Activated CD8-positive, alpha-beta memory T cell treated with anti-CD3 and anti-CD28 coated beads, Interleukin-2, amount 50 U/mL, for 24 hours (primary cell): ENCODE data around the gene COL24A1.
"Not testable (repeated sequence)": the region's sequence is repeated elsewhere in the genome, so short reads cannot be mapped to it uniquely, and the experiment has no call there.

Experiments
- DNase-seq: peaks from one replicate; pipeline ENCODE4 v3.0.0-alpha.2; 2020; ENCODE audit errors: extremely low read depth

The COL24A1 gene

DNA sequence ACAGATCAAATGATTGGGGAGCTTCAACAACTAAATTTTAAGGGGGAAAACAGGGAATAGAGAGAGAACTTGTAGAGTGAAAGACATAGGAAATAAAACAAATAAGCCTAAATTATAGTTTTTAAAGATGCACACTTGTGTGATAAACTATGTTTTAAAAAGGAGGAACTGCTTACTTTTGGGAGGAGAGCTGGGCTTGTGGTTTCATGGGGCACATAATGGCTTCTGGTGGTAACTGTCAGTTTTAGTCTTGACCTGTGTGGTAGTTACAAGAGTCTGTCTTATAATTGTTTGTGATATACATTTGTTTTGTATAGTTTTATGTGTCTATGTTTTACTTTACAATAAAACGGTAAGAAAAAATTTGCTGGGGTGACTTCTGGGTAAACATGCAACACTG, 165.3 kb downstream of the COL24A1 start:
- no peak for DNase-seq

- DNase-seq = no peak
These were observed 171.9 kb downstream of the COL24A1 start for GRCh38 chr1:85984636-85985035.

DNA sequence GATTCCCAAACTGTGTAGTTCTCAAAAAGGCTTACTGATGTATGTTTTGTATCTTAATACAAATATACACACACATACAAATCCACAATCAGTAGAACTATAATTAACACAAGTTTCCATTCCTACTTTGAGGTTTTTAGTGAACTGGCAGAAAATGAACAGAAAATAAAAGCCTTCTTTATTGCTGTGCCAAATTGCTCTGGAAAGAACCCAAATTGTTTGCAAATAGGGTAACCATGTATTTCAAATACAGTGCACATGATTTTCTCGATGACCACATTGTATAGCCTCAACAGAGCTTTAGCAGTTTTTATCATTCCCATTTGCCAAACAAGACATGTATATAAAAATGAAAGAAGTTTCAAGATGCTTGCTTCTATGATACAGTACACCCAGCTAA, 173.3 kb downstream of the COL24A1 start:
- DNase-seq = no peak

- no peak for DNase-seq
These were observed 179.9 kb downstream of the COL24A1 start for GRCh38 chr1:85976516-85977205.

- no peak for DNase-seq
These were observed 180.6 kb downstream of the COL24A1 start for GRCh38 chr1:85975912-85976371.

GRCh38 chr1:85962457-85962856, 194.1 kb downstream of the COL24A1 start:
- no peak for DNase-seq

DNA sequence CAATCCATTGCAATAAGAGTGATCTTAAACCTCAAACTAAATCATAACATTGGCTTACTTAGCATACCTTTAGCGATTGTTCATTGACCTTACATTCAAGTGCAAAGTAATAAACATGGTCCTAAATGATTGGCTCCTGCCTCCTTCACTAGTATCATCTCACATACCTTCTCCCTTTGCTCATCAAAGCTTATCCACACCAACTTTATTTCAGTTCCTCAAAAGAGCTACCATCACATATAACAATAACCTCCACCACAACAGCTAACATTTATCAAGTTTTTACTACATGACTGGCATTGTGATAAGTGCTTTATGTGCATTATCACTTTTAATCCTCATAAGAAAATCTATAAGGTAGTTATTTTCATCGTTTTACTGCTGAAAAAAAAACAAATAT, 198.8 kb downstream of the COL24A1 start:
- no peak for DNase-seq

- not testable (repeated sequence) for DNase-seq
These were observed 201.4 kb downstream of the COL24A1 start for GRCh38 chr1:85955218-85955617.

GRCh38 chr1:85952460-85952859, 204.1 kb downstream of the COL24A1 start:
- DNase-seq = no peak

DNA sequence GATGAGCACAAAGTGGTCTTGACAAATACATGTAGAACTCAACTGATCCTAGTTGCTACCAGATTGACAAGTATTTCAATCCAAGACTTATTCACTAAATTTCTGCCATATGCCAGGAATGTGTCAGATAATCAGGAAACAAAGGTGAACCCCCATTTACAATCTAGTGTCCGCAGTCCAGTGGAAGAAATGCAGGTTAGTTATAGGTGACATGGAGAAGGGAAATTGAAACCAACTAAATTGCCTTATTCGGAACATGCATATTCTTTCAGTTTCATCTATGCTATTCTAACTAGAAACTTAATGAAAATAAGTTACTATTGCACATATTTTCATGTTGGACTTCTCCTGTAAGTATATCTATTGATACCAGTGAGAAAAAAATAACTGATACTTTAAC, 209.4 kb downstream of the COL24A1 start:
- no peak for DNase-seq

- no peak for DNase-seq
These were observed 212.6 kb downstream of the COL24A1 start for GRCh38 chr1:85943945-85944344.

DNA sequence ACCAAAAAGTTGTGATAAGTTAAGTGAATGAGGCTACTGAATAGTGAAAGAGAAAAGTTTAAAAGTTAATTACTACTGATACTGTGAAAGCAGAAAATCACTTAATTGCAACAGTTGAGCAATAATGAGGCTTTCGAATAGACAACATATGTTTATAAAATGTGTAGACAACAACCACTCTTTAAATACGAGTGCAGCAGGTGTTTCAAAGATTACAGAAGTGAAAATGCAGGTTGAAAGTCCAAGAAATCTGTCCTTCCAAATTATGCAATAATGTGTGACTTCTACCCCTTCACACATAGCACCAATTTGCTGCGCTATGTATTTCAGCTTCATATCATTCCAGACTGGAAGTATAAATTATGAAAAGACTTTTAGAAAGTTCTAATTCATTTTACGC, 213.0 kb downstream of the COL24A1 start:
- DNase-seq = no peak

DNA sequence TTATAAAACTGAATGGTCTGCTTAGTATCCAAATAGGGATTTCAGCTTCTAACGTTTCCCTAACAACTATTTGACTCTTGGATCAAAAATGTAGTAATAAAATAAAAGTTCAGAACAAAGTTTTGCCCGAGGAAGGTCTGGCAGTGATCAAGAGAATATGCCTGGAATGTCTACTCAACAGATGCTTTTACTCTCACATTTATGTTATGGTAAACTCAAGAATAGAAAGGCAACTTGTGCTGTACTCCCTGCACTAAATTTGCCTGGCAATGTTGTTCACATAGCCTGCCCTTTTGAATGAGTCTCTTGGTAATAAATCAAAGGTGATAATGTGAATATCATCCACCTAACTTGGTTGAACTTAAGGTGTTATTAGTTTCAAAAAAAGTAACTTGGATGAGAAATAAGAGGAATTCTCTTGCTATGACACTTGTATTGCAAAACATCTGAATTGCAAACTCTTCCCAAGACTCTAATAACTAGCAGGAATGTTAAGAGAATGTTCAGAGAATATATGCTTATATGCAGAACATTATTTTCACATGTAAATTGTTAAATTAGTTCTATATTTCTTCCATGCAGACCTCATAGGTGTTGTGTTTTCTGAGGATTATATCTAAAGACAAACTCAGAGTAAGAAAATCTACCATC, 215.8 kb downstream of the COL24A1 start:
- DNase-seq = no peak

- DNase-seq = no peak
These were observed 217.7 kb downstream of the COL24A1 start for GRCh38 chr1:85938829-85939228.

- no peak for DNase-seq
These were observed 220.1 kb downstream of the COL24A1 start for GRCh38 chr1:85936470-85936869.

DNA sequence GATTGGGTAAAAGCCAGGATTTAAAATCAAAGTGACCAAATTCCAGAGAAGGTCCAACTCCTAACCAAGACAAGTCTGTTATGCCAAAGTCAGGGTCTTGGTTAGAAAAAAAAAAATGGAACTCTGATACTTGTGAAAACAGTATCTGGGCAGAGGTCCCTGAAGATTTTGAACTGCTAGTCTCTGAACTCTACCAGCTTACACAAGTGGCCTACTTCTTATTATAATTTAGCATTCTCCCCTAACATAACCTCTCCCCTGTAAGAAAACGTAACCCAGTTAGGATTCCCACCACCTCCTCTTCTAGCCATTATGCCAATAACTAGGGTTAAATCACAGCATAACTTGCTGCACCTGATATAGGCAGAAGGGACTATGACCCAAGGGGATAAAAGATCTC, 220.5 kb downstream of the COL24A1 start:
- no peak for DNase-seq

GRCh38 chr1:85935234-85935633, 221.3 kb downstream of the COL24A1 start:
- DNase-seq = no peak

- no peak for DNase-seq
These were observed 222.1 kb downstream of the COL24A1 start for GRCh38 chr1:85934516-85934915.

- no peak for DNase-seq
These were observed 222.6 kb downstream of the COL24A1 start for GRCh38 chr1:85933961-85934360.

DNA sequence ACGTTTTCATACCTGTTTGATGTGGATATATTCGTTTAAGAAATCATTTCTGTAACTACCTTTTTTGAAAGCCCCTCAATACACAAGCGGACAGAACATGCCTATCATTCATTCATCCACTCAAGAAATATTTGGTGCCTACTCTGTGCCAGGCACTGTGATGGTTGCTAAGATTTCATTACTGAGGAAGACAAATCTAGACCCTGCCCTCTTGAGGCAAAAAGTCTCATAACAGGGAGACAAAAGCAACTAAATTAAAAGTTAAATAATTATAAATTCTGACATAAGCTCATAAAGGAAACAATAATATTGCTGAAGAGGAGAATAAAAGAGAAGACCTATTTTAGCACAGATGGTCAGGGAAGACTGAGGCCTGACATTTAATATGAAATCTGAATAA, 244.8 kb downstream of the COL24A1 start:
- no peak for DNase-seq

GRCh38 chr1:85900921-85901320, 255.7 kb downstream of the COL24A1 start:
- no peak for DNase-seq

DNA sequence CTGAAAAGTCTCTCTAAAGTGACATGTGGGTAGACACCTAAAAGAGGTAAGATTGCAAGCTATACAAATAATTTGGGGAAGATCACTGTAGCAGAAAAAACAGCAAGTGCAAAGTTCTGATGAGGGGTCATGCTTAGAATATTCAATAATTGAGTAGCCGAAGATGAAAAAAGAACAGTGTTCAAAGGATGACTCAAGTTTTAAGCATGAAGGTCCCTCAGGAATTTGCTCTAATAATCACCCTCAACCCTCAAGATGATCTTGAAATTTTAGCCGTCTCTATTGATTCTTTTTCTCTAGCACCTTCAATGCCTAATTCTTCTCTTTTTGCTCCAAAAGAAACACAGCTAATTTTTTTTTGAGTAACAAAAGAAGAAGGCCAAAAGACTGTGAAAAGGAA, 257.7 kb downstream of the COL24A1 start:
- DNase-seq = no peak

DNA sequence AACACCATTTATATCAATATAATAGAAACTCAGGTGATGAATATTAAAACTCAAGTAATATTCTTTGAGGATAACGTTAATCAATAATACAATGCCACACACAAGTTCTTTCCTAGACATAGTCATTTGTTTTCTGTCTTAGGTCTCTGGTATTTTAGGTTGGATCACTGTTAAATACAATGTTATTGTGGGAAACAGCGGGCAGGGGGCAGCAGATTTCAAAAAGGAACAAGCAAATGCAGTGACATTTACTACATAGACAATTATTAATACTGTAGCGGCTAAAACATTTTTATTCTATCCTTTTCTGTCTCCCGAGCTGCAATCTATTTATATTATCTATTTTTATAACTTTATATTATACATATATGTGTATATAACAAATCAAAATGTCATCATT, 261.9 kb downstream of the COL24A1 start:
- no peak for DNase-seq

DNA sequence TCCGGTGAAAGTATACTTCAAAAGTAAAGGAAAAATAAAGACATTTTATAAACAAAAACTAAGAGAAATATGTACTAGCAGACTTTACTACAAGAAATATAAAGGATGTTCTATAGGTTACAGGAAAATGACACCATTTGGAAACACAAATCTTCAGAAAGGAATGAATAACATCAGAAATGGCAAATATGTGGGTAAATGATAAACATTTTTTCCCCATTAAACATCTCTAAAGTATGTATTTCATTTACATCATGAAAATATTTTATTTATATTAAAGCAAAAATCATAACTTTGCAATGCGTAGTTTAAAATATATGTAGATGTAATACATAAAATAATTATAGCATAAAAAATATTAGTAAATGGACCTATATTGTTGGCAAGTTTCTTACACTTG, 264.2 kb downstream of the COL24A1 start:
- no peak for DNase-seq
